PC-3 (cell line): ENCODE data around the gene CPEB4.

Experiments
- EZH2 ChIP-seq: fragments of 300-600 bp; sonication (generic); IDR thresholded peaks from one replicate; pipeline ENCODE4 v1.6.1; 2017; ENCODE audit warnings: antibody characterized with exemption, mild to moderate bottlenecking, low read length; ENCODE audit not compliant: unreplicated experiment
- TF ChIP-seq, protein P1 (sequence below): fragments of 300-600 bp; sonication (generic); conservative IDR thresholded peaks from 2 replicates; pipeline ENCODE4 v1.5.1; 2017; ENCODE audit warnings: antibody characterized with exemption, low read depth, mild to moderate bottlenecking, low read length

DNA sequence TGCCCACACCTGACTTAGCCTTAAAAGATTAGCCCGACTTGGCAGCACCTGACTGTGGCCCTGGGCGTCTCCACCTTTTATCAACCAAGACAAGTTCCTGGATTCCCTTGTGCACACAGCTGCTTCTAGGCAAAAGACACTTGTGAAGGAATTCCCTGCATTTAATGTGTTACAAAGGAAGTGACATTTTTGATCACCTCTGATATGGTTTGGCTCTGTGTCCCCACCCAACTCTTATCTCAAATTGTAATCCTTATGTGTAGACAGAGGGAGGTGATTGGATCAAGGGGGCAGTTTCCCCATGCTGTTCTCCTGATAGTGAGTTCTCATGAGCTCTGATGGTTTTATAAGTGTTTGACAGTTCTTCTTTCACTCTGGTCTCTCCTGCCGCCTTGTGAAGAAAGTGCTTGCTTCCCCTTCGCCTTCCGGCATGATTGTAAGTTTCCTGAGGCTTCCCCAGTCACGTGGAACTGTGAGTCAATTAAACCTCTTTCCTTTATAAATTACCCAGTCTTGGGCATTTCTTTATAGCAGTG lies 2.6 kb upstream of the CPEB4 start:
- TF ChIP-seq, protein P1, sequence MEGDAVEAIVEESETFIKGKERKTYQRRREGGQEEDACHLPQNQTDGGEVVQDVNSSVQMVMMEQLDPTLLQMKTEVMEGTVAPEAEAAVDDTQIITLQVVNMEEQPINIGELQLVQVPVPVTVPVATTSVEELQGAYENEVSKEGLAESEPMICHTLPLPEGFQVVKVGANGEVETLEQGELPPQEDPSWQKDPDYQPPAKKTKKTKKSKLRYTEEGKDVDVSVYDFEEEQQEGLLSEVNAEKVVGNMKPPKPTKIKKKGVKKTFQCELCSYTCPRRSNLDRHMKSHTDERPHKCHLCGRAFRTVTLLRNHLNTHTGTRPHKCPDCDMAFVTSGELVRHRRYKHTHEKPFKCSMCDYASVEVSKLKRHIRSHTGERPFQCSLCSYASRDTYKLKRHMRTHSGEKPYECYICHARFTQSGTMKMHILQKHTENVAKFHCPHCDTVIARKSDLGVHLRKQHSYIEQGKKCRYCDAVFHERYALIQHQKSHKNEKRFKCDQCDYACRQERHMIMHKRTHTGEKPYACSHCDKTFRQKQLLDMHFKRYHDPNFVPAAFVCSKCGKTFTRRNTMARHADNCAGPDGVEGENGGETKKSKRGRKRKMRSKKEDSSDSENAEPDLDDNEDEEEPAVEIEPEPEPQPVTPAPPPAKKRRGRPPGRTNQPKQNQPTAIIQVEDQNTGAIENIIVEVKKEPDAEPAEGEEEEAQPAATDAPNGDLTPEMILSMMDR = no peak
- no peak for TF ChIP-seq EZH2
